GM21619 (cell line): ENCODE results near the gene FCGBP.

Experiments
- ATAC-seq: cut with Tn5 transposase; IDR thresholded peaks from one replicate; pipeline ENCODE4 v1.9.1; 2021; ENCODE audit not compliant: unreplicated experiment

Gene FCGBP

DNA sequence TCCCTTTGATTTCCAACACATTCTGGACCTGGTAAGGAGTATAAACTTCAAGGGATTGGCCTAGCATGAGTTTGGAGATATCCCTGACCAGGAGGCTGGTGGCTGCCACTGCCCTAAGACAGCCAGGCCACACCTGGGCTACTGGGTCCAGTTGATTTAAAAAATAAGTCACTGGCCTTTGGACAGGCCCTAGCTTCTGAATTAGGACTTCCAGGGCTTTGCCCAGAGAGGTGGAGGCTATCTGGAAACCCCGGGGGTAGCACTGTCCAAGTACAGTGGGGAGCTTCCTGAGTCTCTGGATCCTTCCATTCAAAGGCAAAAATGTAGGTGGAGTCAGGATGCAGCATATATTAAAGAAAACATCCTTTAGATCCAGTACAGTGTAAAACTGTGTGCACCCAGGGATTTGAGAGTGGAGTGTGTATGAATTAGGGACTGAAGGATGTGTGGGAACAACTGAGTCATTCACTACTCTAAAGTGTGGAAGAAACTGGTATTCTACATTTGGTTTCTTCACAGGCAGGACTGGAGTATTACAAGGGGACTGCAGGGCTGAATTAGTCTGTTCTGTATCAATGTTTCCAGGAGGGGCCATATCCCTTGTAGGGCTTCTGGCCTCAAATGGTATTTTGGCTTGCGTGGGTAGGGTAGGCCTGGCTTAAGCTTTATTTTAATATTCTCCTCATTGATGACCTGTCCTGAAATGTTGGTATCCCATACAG, 14.8 kb upstream of the FCGBP start:
- no peak for ATAC-seq

GRCh38 chr19:39946532-39946931, 12.1 kb upstream of the FCGBP start:
- no peak for ATAC-seq

- peak; percentile 3 for ATAC-seq
Measured at GRCh38 chr19:39943586-39943985, 9.2 kb upstream of the FCGBP start.

- no peak for ATAC-seq
Measured at GRCh38 chr19:39942366-39942730, 7.9 kb upstream of the FCGBP start.

GRCh38 chr19:39941615-39942365, 7.4 kb upstream of the FCGBP start:
- ATAC-seq: peak; percentile 46

DNA sequence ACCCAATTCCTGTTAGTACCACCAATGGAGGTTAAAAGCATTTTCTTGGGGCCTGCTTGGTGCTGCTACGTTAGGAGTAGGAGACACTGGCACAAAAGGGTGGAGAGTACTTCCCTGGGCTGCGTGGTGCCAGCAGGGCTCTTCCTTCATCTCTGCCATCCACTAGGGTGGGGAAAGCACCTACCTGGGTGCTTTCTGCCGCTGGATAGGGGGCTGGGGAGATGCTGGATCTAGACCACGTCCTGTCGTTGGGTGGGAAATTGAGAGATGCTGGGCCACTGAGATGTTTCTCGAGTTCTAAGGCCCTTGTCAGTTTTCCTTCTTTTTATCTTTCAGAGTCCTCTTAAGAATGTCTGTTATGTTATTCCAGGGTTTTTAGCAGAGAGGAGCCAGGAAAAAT, 6.7 kb upstream of the FCGBP start:
- no peak for ATAC-seq

DNA sequence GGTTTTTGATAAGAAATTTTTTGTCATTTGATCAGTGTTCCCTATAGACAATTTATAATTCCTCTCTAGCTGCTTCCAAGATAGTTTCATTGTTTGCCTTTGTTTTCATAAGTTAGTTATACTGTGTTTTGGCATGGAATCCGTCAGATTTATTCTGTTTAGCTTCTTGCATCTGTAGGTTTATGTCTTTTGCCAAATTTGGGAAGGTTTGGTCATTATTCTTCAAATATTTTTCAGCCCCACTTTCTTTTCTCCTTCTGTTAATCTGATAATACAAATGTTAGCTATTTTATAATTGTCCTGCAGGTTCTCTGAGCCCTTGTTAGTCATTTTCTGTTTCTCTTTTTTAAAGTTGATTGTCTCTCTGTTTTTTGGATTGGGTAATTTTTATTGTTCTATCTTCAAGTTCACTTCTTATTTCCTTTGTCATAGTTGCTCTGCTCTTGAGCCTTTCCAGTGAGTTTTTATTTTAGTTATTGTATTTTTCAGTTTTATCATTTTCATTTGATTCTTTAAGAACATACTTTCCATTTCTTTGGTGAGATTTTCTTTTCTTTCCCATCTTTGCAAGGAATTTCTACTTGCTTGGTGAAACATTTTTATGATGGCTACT, 5.9 kb upstream of the FCGBP start:
- ATAC-seq: no peak

- no peak for ATAC-seq
Measured at GRCh38 chr19:39939556-39939955, 5.1 kb upstream of the FCGBP start.

GRCh38 chr19:39937787-39938186, 3.4 kb upstream of the FCGBP start:
- ATAC-seq: no peak

- ATAC-seq: no peak
Measured at GRCh38 chr19:39937094-39937720, 2.8 kb upstream of the FCGBP start.

- ATAC-seq: no peak
Measured at GRCh38 chr19:39936622-39937021, 2.2 kb upstream of the FCGBP start.

DNA sequence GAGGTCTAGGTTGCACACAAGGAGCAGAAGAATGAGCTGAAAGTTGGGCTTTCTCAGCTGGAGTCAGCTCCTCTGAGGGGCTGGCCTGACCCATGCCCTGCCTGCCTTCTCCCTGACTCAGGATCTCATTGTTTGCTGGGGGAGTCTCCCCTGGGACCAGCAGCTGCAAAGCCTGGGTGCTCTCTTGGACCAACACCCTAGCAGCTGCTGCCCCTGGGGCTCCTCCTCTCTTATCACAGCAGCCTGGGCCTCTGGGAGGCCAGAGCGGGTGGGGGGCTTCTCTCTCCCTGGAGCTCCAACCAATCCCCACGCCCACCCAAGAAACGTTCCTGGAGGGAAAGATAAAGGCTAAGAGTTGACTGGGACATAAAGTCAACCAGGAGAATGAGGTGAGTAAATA, 1.6 kb upstream of the FCGBP start:
- ATAC-seq: no peak

DNA sequence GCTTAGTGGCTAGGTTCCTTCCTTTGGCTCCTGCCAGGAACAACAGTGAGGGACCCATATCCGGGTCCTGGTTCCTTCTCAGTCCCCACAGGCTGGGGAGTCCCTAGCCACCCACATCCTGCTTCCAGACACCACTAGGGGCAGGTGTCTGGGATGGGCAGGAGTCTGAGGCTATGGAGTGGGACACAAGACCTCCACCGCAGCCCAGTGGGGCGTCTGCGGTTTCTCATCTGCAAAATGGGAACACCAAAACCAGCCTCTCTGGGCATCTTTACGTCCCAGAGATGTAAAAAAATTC, 879 bp upstream of the FCGBP start:
- no peak for ATAC-seq

DNA sequence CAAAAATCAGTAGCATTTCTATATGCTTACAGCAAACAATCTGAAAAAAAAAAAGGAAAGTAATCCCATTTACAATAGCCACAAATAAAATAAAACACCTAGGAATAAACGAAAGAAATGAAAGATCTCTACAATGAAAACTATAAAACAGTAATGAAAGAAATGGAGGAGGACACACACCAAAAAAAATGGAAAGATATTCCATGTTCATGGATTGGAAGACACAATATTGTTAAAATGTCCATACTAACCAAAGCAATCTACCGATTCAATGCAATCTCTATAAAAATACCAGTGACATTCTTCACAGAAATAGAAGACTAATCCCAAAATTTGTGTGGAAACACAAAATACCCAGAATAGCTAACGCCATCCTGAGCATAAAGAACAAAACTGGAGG, 4.7 kb downstream of the FCGBP start:
- ATAC-seq: no peak

DNA sequence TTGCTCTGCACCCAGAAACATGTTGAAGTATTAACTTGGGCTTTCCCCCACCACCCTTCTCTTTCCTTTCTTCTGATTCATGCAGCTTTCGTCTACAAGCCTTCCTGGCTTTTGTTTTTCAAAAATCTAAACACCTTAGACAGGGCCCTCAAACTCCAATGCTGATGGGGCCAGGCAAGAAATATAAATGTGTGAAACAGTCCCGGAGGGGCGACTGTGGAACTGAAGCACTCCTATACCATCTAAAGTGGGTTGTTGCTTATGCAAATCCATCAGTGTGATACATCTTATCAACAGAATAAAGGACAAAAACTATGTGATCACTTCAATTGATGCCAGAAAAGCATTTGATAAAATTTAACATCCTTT, 6.1 kb downstream of the FCGBP start:
- no peak for ATAC-seq

DNA sequence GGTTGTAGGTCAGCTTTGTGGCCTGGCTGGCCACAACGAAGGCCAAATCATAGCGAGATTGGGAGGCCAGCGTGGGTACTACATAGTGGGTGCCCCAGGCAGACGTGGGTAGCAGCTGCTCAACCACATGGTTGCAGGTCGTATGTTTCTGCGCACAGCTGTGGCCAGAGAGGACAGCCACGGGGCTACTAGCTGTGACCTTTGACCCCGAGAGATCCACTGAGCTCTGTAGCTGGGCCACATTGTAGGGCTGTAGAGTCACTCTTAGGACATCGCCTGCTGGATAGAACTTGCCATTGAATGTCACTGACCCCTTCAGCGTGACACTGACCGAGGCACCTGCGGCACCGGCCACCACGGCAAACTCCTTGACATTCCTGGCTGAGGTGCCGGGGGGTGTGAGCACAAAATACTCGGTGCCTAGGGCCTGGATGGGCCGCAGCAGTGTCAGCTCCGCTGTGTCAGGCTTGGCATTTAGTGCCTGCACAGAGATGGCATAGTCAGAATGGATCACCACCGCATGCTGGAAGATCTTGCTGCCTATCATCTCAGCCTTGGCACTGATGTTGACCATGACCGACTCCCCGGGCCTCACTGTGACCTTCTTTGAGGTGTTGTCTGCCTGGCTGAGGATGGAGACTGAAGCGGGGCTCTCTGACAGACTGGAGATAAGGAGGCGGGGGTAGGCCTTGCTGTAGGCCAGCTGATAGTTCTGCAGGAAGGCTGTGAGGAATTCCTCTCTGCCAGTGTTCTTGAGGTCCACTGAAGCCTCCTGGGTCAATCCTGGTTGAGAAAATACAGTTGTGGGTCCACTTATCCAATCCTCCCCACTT, 6.7 kb downstream of the FCGBP start:
- no peak for ATAC-seq

- ATAC-seq: no peak
Measured at GRCh38 chr19:39927076-39927475, 7.4 kb downstream of the FCGBP start.

DNA sequence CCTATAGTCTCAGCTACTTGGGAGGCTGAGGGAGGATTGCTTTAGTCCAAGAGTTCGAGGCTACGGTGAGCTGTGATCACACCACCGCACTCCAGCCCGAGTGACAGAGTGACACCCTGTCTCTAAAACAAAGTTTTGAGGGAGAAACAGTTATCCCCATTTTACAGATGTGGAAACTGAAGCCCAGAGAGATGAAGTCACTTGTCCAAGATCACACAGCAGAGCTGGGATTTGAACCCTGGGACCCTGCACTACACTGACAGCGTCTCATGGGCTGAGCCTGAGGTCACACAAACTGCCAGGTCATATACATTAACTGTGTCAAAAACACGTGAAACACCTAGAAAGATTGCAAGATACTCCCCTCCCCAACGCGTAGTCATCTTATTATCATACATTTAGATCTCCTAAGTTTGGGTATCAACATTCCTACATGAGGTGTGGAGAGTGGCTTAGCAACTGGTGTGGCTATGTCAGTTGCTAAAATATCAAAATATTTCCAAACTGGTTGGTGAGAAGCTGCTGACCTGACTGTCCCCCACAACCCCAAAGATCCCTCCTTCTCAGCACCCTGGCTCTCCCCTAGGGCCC, 8.2 kb downstream of the FCGBP start:
- ATAC-seq: no peak

GRCh38 chr19:39924952-39925351, 9.5 kb downstream of the FCGBP start:
- ATAC-seq: no peak

DNA sequence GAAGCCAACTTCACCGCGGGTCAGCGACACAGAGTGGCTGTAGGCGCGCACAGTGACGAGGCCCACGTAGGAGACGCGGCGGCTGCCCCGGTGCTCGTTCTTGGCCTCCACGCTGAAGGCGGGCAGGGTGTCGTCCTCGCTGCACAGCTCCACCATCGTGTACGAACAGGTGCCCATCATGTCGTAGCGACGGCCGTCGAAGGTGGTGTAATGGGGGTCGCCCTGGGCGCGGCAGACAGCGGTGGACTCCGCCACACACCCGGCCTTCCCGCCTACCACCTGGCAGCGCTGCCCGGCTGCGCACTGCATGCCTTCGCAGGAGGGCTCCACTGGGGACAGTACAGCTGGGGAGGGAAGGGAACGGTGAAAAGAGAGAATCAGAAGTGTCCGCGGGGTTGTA, 10.0 kb downstream of the FCGBP start:
- ATAC-seq: no peak

DNA sequence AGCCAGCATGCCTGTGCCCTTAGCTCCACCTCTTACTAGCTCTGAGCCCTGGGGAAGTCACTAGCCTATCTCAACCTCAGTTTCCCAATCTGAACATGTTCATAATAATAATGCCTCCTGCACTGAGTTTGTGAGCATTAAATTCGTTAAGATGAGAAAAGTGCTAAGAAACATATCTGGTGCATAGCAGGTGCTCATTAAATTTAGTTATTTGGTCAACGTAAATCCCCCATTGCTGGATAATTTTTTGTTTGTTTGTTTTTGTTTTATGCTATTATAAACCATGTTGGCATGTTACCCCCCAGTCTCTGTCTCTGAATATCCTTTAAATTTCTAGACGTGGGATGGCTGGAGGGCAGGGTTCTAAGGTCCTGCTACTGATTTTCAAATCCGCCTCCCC, 10.6 kb downstream of the FCGBP start:
- no peak for ATAC-seq
